Activated gamma-delta T cell treated with Interleukin-2 at 50 U/mL for 16 hours (primary cell): ENCODE measurements around the gene GCHFR.

Experiments used
- DNase-seq: peaks from one replicate; pipeline ENCODE4 v3.0.0-alpha.2; 2020

GCHFR gene

DNA sequence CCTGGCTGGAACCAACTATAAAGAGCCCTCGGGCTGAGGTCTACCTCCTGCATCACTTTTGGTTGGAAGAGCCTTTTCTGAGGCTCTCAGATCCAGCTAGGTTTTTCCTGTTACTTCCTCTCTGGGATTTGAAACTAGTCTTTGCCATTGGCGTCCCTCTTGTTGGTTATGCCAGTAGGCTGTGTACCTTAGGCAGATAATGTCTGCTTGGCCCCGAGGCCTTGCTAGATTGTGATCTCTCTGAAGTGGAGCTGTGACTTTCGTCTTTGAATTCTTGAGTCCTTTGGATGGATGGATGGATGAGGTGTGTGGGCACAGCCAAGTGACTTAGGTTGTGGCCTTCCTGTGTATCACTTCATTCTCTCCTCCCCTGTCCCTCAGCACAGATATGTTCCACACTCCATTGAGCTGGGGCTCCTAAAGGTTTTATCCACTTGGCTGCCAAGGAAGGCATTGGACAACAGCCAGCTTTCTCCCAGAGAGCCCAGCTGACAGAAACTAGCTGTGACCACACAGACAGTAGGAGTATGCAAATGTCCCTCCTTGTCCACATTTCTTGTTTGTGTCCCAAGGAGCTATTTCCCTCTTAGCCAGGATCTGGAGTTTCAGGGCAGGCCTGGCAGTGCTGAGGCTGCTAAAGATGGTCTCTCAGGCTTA is 51.3 kb downstream of the GCHFR start:
- DNase-seq = no peak
